ENCODE measurements around the gene RBM47. TPM values are rescaled to one million over a fixed set of nuclear protein-coding genes. Genes with fewer than 3 reads are reported as not detected.

RBM47 gene
- total RNA-seq, 1 experiment from 2014 or later = 0.28 TPM

GRCh38 chr4:40575846-40576245, 53.8 kb downstream of the RBM47 start:
- H3K36me3 ChIP-seq (ENCODE audit: insufficient read depth, low read length, poor library complexity, severe bottlenecking) = no peaks in the 10 kb centered on the region
- H3K9me3 ChIP-seq (ENCODE audit: low read depth, low read length, poor library complexity, severe bottlenecking) = no peaks in the 10 kb centered on the region
- no peak overlapping the region for H3K27ac ChIP-seq (ENCODE audit: low read depth, low read length, poor library complexity, severe bottlenecking)
- no TSS peak for BruUV-seq (replicated peaks)
- H3K27me3 ChIP-seq (replicated peaks; ENCODE audit: insufficient read depth, low read depth, low read length, poor library complexity) = no peaks in the 10 kb centered on the region
- H3K4me1 ChIP-seq (ENCODE audit: insufficient read depth, low read length, poor library complexity, severe bottlenecking) = no peaks in the 10 kb centered on the region
- no peak overlapping the region for H3K4me3 ChIP-seq (ENCODE audit: low read depth, low read length, poor library complexity, severe bottlenecking)
- CTCF ChIA-PET = interaction anchor here (0.6 kb wide), 1 partner anchor 25 kb away, joined by 4 read pairs; no protein-coding TSS in a partner anchor
- intact Hi-C loops (cut with micrococcal nuclease; ENCODE audit: unreplicated experiment) = no loop called here
- DNase-seq (ENCODE audit: low spot score) = no peak
- TF ChIP-seq, protein P1, sequence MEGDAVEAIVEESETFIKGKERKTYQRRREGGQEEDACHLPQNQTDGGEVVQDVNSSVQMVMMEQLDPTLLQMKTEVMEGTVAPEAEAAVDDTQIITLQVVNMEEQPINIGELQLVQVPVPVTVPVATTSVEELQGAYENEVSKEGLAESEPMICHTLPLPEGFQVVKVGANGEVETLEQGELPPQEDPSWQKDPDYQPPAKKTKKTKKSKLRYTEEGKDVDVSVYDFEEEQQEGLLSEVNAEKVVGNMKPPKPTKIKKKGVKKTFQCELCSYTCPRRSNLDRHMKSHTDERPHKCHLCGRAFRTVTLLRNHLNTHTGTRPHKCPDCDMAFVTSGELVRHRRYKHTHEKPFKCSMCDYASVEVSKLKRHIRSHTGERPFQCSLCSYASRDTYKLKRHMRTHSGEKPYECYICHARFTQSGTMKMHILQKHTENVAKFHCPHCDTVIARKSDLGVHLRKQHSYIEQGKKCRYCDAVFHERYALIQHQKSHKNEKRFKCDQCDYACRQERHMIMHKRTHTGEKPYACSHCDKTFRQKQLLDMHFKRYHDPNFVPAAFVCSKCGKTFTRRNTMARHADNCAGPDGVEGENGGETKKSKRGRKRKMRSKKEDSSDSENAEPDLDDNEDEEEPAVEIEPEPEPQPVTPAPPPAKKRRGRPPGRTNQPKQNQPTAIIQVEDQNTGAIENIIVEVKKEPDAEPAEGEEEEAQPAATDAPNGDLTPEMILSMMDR (conservative IDR thresholded peaks at IDR 0.05; ENCODE audit: low read depth, low read length) = no peak
- POLR2A ChIA-PET (ENCODE audit: low non-redundant PET) = interaction anchor here (0.7 kb wide), 1 partner anchor 9 kb away, joined by 7 read pairs; no protein-coding TSS in a partner anchor

DNA sequence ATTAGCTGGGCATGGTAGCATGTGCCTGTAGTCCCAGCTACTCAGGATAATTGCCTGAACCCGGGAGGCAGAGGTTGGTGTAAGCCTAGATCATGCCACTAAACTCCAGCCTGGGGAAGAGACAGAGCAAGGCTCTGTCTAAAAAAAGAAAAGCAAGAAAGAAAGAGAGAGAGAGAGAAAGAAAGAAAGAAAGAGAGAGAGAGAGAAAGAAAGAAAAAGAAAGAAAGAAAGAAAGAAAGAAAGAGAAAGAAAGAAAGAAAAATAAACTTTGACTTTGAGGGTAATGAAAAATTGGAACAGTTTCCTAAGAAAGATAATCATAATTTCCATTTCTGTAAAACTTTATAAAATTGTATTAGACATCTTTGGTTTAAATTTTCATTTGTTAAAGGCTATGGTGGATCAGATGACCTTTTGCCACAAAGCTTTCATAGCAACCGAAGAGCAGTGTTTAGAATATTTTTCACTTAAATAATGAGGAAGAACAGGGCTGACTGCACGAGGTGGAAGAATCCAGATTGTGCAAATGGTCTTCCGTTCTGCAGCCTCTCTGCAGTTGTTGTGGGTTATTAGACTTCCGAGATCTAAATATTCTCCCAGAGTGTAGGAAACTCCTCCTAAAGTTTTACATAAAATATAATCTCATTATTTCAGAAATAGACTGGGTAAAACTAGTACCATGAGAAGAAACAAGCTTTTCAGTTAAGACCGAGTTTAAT, 55.9 kb downstream of the RBM47 start:
- CTCF ChIA-PET = no interaction called here
- Histone ChIP-seq H3K9me3 (ENCODE audit: low read depth, low read length, poor library complexity, severe bottlenecking) (no peaks in the 10 kb centered on the region), H3K27ac (ENCODE audit: low read depth, low read length, poor library complexity, severe bottlenecking) (no peak overlapping the region), H3K4me1 (ENCODE audit: insufficient read depth, low read length, poor library complexity, severe bottlenecking) (no peaks in the 10 kb centered on the region), H3K27me3 (replicated peaks; ENCODE audit: insufficient read depth, low read depth, low read length, poor library complexity) (no peaks in the 10 kb centered on the region), H3K4me3 (ENCODE audit: low read depth, low read length, poor library complexity, severe bottlenecking) (no peak overlapping the region), H3K36me3 (ENCODE audit: insufficient read depth, low read length, poor library complexity, severe bottlenecking) (no peaks in the 10 kb centered on the region)
- no peak for DNase-seq (ENCODE audit: low spot score)
- TF ChIP-seq, protein P1 (conservative IDR thresholded peaks at IDR 0.05; ENCODE audit: low read depth, low read length) = no peak
- TF ChIP-seq EZH2 (IDR thresholded peaks at IDR 0.05; ENCODE audit: borderline replicate concordance, low read depth, low read length, poor library complexity, severe bottlenecking) = no peak
- POLR2A ChIA-PET (ENCODE audit: low non-redundant PET) = no interaction called here
- intact Hi-C loops (cut with micrococcal nuclease; ENCODE audit: unreplicated experiment) = no loop called here
- no TSS peak for BruUV-seq (replicated peaks)

GRCh38 chr4:40572692-40573310, 56.9 kb downstream of the RBM47 start:
- Histone ChIP-seq H3K4me1 (ENCODE audit: insufficient read depth, low read length, poor library complexity, severe bottlenecking) (no peaks in the 10 kb centered on the region), H3K9me3 (ENCODE audit: low read depth, low read length, poor library complexity, severe bottlenecking) (no peaks in the 10 kb centered on the region), H3K36me3 (ENCODE audit: insufficient read depth, low read length, poor library complexity, severe bottlenecking) (no peaks in the 10 kb centered on the region), H3K27me3 (replicated peaks; ENCODE audit: insufficient read depth, low read depth, low read length, poor library complexity) (no peaks in the 10 kb centered on the region), H3K27ac (ENCODE audit: low read depth, low read length, poor library complexity, severe bottlenecking) (no peak overlapping the region), H3K4me3 (ENCODE audit: low read depth, low read length, poor library complexity, severe bottlenecking) (no peak overlapping the region)
- no TSS peak for BruUV-seq (replicated peaks)
- no peak for DNase-seq (ENCODE audit: low spot score)
- intact Hi-C loops (cut with micrococcal nuclease; ENCODE audit: unreplicated experiment) = no loop called here
- TF ChIP-seq EZH2 (IDR thresholded peaks at IDR 0.05; ENCODE audit: borderline replicate concordance, low read depth, low read length, poor library complexity, severe bottlenecking) = no peak
- TF ChIP-seq, protein P1 (conservative IDR thresholded peaks at IDR 0.05; ENCODE audit: low read depth, low read length) = no peak
- CTCF ChIA-PET = no interaction called here
- POLR2A ChIA-PET (ENCODE audit: low non-redundant PET) = no interaction called here
